ENCODE measurements around the gene NEBL. TPM values are rescaled to one million over a fixed set of nuclear protein-coding genes. Genes with fewer than 3 reads are reported as not detected.
A peak's percentile ranks its signal among the peaks of the same experiment; 100 is the strongest.

NEBL gene
- total RNA-seq, 4 donors from 2014 or later: 33.9 to 66.0 (median 53.4) TPM

DNA sequence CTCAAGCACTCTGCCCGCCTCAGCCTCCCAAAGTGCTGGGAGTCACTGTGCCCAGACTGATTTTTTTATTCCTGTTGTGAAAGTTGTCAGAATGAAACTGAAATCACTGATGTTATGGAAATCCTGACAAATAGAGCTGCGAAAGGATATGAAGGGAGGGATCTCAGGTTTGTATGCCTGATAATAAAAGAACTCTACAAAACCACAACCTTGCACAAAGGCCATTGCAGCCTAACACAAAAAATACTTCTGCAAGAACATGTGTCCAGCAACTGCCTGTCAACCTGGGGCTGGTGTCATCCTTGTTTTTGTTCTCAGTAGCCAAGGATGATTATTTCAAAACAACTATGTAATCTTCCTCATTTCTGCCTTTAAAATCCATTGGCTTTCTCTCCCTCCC lies 126.1 kb downstream of the NEBL start:
- no peak for DNase-seq
- Histone ChIP-seq H3K4me3 (no peak overlapping the region), H3K27me3 (no peaks in the 10 kb centered on the region), H3K9me3 (no peaks in the 10 kb centered on the region), H3K36me3 (no peaks in the 10 kb centered on the region), H3K4me1 (peaks cover 0 to 7% (median 0%) of the 10 kb centered on the region in 3 donors), H3K27ac (no peak overlapping the region)
- 69 to 84% methylated on average over 2 of the region's 2 CpGs for WGBS, 2 donors
- intact Hi-C loops (cut with DNase I): no loop called here
- TF ChIP-seq, protein P1, sequence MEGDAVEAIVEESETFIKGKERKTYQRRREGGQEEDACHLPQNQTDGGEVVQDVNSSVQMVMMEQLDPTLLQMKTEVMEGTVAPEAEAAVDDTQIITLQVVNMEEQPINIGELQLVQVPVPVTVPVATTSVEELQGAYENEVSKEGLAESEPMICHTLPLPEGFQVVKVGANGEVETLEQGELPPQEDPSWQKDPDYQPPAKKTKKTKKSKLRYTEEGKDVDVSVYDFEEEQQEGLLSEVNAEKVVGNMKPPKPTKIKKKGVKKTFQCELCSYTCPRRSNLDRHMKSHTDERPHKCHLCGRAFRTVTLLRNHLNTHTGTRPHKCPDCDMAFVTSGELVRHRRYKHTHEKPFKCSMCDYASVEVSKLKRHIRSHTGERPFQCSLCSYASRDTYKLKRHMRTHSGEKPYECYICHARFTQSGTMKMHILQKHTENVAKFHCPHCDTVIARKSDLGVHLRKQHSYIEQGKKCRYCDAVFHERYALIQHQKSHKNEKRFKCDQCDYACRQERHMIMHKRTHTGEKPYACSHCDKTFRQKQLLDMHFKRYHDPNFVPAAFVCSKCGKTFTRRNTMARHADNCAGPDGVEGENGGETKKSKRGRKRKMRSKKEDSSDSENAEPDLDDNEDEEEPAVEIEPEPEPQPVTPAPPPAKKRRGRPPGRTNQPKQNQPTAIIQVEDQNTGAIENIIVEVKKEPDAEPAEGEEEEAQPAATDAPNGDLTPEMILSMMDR (IDR thresholded peaks at IDR 0.05): no peak
- TF ChIP-seq POLR2A (IDR thresholded peaks at IDR 0.05): no peak

DNA sequence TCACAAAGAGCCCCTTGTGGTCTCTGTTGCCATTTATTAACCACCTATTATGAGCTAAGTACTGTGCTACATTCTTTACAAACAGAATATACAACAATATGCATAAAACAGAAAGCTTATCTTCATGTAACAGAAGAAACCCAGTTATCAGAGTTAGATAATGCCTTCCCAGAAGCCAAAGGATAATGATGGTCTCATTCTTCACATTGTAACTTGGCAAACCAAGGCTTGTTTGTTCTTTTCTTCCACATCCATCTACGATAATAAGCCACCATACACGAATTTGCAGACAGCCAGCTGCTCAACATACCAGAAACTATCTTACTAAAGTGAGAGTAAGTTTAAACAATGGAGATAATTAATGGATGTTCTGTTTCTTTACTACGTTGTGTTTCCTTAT lies 127.6 kb downstream of the NEBL start:
- Histone ChIP-seq H3K4me3 (no peak overlapping the region), H3K27me3 (no peaks in the 10 kb centered on the region), H3K36me3 (no peaks in the 10 kb centered on the region), H3K27ac (no peak overlapping the region), H3K4me1 (peaks cover 0 to 7% (median 0%) of the 10 kb centered on the region in 3 donors), H3K9me3 (no peaks in the 10 kb centered on the region)
- TF ChIP-seq POLR2A (IDR thresholded peaks at IDR 0.05): no peak
- TF ChIP-seq, protein P1 (IDR thresholded peaks at IDR 0.05): no peak
- no peak for DNase-seq
- WGBS, 2 donors: 7 to 21% methylated on average over 3 of the region's 3 CpGs
- intact Hi-C loops (cut with DNase I): no loop called here

DNA sequence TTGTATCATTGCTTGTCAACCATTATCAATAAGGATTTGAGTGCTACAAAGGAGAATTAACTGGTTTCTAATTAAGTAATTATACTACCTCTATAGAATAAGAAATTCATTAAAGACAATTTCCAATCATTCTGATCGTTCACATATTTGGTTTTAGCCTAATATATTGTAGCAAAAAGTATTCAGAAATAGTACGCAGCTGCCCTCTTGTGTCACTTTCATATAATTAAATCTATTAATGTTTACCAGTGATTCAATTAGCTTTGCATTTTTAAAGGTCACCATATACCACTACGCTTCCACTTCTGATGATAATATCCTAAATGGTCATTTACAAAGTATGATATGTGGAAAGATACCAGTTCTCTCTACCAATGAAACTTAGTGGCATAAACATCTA lies 128.3 kb downstream of the NEBL start:
- no peak for TF ChIP-seq POLR2A (IDR thresholded peaks at IDR 0.05)
- TF ChIP-seq, protein P1 (IDR thresholded peaks at IDR 0.05): peak in 2 of 6 experiments; percentile 25 to 43
- Histone ChIP-seq H3K36me3 (no peaks in the 10 kb centered on the region), H3K27me3 (no peaks in the 10 kb centered on the region), H3K9me3 (no peaks in the 10 kb centered on the region), H3K27ac (no peak overlapping the region), H3K4me3 (no peak overlapping the region), H3K4me1 (peaks cover 0 to 7% (median 0%) of the 10 kb centered on the region in 3 donors)
- WGBS, 2 donors: 13 to 18% methylated on average over 3 of the region's 3 CpGs
- no peak for DNase-seq
- intact Hi-C loops (cut with DNase I): no loop called here

DNA sequence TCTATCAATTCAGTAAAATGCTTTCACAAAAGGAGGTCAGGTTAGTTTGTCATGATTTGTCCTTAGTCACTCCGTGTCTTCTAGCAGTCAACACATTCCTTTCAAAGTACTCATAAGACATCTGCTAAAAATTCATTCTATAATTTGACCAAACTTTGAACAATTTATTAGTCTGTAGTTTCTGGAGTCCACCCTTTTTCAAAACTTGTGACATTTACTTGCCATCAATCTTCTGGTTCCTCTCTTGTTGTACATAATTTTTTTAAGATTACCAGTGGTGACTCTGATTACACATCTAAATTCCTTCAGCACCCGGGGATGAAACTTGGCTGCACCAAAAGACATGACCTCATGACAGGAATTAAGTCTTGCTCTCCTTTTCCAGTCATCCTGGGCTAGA lies 130.1 kb downstream of the NEBL start:
- TF ChIP-seq, protein P1 (IDR thresholded peaks at IDR 0.05): no peak
- TF ChIP-seq POLR2A (IDR thresholded peaks at IDR 0.05): no peak
- Histone ChIP-seq H3K27me3 (no peaks in the 10 kb centered on the region), H3K36me3 (no peaks in the 10 kb centered on the region), H3K27ac (no peak overlapping the region), H3K9me3 (no peaks in the 10 kb centered on the region), H3K4me3 (no peak overlapping the region), H3K4me1 (peaks cover 0 to 7% (median 0%) of the 10 kb centered on the region in 3 donors)
- 1 to 23% methylated on average over 2 of the region's 2 CpGs for WGBS, 2 donors
- intact Hi-C loops (cut with DNase I): no loop called here
- no peak for DNase-seq

DNA sequence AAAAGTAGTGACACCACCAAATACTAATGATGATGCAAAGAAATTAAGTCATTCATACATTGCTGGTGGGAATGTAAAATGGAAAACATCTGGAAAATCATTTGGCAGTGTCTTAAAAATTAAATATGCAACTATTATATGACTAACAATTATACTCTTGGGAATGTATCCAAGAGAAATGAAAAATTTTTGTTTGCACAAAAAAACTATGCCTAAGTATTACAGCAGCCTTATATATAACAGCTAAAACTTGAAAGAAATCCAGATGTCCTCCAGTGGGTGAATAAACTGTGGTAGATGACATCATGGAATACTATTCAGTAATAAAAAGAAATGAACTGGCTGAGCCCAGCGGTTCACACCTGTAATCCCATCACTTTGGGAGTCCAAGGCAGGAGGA lies 132.0 kb downstream of the NEBL start:
- H3K27ac ChIP-seq: no peak overlapping the region
- H3K9me3 ChIP-seq: no peaks in the 10 kb centered on the region
- 83 to 85% methylated on average over 1 of the region's 1 CpG for WGBS, 2 donors
- TF ChIP-seq, protein P1 (IDR thresholded peaks at IDR 0.05): no peak
- no peak for TF ChIP-seq POLR2A (IDR thresholded peaks at IDR 0.05)
- H3K36me3 ChIP-seq: no peaks in the 10 kb centered on the region
- peaks cover 0 to 7% (median 0%) of the 10 kb centered on the region in 3 donors for H3K4me1 ChIP-seq
- no peaks in the 10 kb centered on the region for H3K27me3 ChIP-seq
- no peak for DNase-seq
- intact Hi-C loops (cut with DNase I): no loop called here
- H3K4me3 ChIP-seq: no peak overlapping the region
